H1 (cell line): ENCODE results near the gene ITIH1. TPM values are rescaled to one million over a fixed set of nuclear protein-coding genes. Genes with fewer than 3 reads are reported as not detected.

ENCODE experiments used
- BRCA1 ChIP-seq: IDR thresholded peaks from 2 replicates; pipeline ENCODE4 v1.6.1; 2012; ENCODE audit warnings: low read depth, low read length, improper control_type of control experiment
- GABPA ChIP-seq: IDR thresholded peaks from 2 replicates; pipeline ENCODE4 v1.6.1; 2011; ENCODE audit warnings: mild to moderate bottlenecking, low read length, moderate library complexity, borderline replicate concordance; ENCODE audit not compliant: insufficient read depth
- POLR2AphosphoS5 ChIP-seq: IDR thresholded peaks from 2 replicates; pipeline ENCODE4 v1.6.1; 2011; ENCODE audit warnings: low read depth, low read length
- RFX5 ChIP-seq: IDR thresholded peaks from 2 replicates; pipeline ENCODE4 v1.6.1; 2011; ENCODE audit warnings: low read depth, low read length, improper control_type of control experiment, borderline replicate concordance
- SIX5 ChIP-seq: IDR thresholded peaks from 2 replicates; pipeline ENCODE4 v1.6.1; 2011; ENCODE audit warnings: mild to moderate bottlenecking, low read depth, low read length
- SP1 ChIP-seq: IDR thresholded peaks from 2 replicates; pipeline ENCODE4 v1.6.1; 2011; ENCODE audit warnings: low read depth, low read length
- TEAD4 ChIP-seq: IDR thresholded peaks from 2 replicates; pipeline ENCODE4 v1.6.1; 2012; ENCODE audit warnings: low read depth, low read length, inconsistent platforms, mixed read lengths
- polyA plus RNA-seq, 7 experiments: library from polyadenylated mRNA; depleted of rRNA in 3 of 7; stranded (reverse) in 5 of 7; unstranded in 2 of 7; fragments of >200 nt in 5 of 7; fragments of 200-250 nt in 2 of 7; gene quantifications; 1 replicate in 5 of 7; 2 replicates in 1 of 7; 4 replicates in 1 of 7; pipeline versions ENCODE4 v1.2.1 to v1.2.3, GENCODE V29; 2011 to 2013; ENCODE audit warnings: missing spikeins in 2 of 7, mixed read lengths in 2 of 7
- total RNA-seq: library from RNA; stranded (reverse); fragmentation: NEBNext Ultra II Directional; extraction: Animal tissue kit (Norgen Biotek cat#: 25700); gene quantifications from 2 replicates; pipeline ENCODE4 v1.2.1, GENCODE V29; 2021
- TF ChIP-seq, protein P1 (sequence below): fragments of 300-600 bp; sonication (generic); IDR thresholded peaks from 2 replicates; pipeline ENCODE4 v1.7.1; 2012; ENCODE audit warnings: low read length, moderate library complexity, mild to moderate bottlenecking, inconsistent platforms; ENCODE audit not compliant: insufficient replicate concordance
- TF ChIP-seq, protein P2 (sequence below): IDR thresholded peaks from 2 replicates; pipeline ENCODE4 v1.6.1; 2011; ENCODE audit warnings: low read length, improper control_type of control experiment

Gene ITIH1
- total and polyA plus RNA-seq, 2 of the 8 experiments (the other 6 are each of a cell fraction or from before 2014, with no cell fraction given), result not detected

DNA sequence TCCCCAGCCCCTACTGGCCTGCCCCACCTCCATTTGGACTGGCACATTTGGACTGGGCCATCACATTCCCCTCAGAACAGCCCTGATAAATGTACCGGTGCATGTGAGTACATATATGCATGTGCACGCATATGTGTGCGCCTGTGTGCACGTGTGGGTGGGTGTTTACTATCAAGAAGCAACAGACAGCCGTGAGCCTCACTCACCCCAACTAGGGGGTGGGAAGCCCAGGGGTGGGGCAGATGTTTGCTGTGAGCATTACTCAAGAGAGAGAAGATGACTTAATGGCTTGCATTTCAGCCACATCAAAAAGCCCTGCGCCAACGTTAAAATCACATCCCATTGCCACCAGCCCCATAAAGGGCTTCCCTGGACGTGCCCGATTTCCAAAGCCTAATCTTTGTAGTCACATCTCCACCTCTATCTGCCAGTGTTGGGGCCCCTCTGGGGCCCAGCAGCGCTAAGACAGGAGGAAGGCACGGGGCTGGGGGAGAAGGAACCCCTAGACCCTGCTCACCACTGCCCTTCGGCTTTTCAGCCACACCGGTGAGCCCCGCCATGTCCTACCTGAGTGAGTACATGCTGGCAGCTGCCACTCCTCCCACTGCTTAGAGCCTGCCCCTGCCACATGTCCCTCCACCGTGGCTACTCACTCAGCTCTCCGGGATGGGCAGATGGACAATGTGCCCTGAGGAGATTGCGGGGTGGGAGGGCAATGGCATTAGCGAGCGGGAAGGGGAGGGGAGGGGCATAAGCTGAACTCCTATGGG, 28.1 kb downstream of the ITIH1 start (continued):
- TF ChIP-seq, protein P1, sequence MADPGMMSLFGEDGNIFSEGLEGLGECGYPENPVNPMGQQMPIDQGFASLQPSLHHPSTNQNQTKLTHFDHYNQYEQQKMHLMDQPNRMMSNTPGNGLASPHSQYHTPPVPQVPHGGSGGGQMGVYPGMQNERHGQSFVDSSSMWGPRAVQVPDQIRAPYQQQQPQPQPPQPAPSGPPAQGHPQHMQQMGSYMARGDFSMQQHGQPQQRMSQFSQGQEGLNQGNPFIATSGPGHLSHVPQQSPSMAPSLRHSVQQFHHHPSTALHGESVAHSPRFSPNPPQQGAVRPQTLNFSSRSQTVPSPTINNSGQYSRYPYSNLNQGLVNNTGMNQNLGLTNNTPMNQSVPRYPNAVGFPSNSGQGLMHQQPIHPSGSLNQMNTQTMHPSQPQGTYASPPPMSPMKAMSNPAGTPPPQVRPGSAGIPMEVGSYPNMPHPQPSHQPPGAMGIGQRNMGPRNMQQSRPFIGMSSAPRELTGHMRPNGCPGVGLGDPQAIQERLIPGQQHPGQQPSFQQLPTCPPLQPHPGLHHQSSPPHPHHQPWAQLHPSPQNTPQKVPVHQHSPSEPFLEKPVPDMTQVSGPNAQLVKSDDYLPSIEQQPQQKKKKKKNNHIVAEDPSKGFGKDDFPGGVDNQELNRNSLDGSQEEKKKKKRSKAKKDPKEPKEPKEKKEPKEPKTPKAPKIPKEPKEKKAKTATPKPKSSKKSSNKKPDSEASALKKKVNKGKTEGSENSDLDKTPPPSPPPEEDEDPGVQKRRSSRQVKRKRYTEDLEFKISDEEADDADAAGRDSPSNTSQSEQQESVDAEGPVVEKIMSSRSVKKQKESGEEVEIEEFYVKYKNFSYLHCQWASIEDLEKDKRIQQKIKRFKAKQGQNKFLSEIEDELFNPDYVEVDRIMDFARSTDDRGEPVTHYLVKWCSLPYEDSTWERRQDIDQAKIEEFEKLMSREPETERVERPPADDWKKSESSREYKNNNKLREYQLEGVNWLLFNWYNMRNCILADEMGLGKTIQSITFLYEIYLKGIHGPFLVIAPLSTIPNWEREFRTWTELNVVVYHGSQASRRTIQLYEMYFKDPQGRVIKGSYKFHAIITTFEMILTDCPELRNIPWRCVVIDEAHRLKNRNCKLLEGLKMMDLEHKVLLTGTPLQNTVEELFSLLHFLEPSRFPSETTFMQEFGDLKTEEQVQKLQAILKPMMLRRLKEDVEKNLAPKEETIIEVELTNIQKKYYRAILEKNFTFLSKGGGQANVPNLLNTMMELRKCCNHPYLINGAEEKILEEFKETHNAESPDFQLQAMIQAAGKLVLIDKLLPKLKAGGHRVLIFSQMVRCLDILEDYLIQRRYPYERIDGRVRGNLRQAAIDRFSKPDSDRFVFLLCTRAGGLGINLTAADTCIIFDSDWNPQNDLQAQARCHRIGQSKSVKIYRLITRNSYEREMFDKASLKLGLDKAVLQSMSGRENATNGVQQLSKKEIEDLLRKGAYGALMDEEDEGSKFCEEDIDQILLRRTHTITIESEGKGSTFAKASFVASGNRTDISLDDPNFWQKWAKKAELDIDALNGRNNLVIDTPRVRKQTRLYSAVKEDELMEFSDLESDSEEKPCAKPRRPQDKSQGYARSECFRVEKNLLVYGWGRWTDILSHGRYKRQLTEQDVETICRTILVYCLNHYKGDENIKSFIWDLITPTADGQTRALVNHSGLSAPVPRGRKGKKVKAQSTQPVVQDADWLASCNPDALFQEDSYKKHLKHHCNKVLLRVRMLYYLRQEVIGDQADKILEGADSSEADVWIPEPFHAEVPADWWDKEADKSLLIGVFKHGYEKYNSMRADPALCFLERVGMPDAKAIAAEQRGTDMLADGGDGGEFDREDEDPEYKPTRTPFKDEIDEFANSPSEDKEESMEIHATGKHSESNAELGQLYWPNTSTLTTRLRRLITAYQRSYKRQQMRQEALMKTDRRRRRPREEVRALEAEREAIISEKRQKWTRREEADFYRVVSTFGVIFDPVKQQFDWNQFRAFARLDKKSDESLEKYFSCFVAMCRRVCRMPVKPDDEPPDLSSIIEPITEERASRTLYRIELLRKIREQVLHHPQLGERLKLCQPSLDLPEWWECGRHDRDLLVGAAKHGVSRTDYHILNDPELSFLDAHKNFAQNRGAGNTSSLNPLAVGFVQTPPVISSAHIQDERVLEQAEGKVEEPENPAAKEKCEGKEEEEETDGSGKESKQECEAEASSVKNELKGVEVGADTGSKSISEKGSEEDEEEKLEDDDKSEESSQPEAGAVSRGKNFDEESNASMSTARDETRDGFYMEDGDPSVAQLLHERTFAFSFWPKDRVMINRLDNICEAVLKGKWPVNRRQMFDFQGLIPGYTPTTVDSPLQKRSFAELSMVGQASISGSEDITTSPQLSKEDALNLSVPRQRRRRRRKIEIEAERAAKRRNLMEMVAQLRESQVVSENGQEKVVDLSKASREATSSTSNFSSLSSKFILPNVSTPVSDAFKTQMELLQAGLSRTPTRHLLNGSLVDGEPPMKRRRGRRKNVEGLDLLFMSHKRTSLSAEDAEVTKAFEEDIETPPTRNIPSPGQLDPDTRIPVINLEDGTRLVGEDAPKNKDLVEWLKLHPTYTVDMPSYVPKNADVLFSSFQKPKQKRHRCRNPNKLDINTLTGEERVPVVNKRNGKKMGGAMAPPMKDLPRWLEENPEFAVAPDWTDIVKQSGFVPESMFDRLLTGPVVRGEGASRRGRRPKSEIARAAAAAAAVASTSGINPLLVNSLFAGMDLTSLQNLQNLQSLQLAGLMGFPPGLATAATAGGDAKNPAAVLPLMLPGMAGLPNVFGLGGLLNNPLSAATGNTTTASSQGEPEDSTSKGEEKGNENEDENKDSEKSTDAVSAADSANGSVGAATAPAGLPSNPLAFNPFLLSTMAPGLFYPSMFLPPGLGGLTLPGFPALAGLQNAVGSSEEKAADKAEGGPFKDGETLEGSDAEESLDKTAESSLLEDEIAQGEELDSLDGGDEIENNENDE, result no peak
- TF ChIP-seq SP1 (no peak), RFX5 (no peak), BRCA1 (no peak), TEAD4 (no peak), POLR2AphosphoS5 (no peak), SIX5 (no peak), GABPA (no peak)
- TF ChIP-seq, protein P2, sequence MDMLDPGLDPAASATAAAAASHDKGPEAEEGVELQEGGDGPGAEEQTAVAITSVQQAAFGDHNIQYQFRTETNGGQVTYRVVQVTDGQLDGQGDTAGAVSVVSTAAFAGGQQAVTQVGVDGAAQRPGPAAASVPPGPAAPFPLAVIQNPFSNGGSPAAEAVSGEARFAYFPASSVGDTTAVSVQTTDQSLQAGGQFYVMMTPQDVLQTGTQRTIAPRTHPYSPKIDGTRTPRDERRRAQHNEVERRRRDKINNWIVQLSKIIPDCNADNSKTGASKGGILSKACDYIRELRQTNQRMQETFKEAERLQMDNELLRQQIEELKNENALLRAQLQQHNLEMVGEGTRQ, result no peak
